ENCODE results near the gene GALR2.

Gene GALR2

DNA sequence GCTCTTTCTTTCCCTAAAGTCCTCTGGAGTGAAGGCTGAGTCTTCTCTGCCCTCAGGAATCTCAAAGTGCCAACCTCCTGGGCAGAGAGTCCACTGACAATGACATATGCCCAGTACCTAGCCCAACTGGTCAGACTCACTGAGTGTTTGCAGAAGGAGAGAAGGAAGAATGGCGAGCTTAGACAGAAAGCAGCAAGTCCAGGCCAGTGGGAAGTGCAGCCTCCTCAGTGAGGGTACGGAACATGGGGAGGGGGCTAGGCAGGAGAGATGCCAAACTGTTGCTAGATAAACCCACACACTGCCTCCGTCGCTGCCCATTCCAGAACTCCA is 28.3 kb downstream of the GALR2 start:
- no peak for DNase-seq

DNA sequence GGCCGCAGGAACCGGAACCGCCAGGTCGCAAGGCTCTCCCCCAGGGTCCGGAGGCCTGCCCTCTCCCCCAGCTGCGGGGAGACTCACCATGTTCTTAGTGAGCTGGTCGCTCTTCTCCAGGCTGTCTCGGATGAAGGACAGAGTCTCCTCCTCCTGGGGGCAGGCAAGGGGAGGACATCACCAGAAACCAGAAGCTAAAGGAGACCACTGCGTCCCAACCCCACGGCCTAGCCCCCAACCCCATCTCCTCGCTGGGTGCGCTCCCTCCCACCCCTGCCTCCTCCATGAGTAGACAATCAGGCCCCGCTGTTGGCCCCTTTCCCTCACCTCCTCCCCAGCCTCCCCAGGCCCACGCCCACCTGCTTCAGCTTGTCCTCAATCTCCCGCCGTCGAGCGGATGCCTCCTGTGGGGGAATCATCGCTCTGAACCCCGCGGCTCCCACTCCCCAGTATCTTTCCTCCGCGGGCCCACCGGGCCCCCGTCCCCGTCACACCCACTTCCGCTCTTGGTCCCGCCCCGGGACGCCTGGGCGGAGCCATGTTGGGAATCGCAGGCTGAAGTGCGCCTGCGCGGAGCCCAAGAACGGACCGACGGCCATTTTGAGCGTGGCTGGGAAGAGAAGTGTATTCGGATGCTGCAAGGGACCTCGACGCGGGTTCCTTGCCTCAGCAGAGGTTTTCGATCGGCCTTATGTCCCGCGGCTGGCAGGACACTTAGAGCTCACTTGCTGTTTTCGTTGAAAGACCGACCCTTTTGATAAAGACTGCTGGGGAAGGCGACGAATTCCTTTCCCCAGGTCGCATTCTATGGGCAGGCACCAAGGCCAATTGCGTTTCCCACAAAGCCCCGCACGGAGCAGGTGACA is 28.9 kb downstream of the GALR2 start, which contains the start of gene EXOC7:
EXOC7 (minus strand) TSS at position 514 of the 866 bp plus-strand sequence; CDS start at position 419, 95 bp downstream.
- peak; percentile 91 for DNase-seq

DNA sequence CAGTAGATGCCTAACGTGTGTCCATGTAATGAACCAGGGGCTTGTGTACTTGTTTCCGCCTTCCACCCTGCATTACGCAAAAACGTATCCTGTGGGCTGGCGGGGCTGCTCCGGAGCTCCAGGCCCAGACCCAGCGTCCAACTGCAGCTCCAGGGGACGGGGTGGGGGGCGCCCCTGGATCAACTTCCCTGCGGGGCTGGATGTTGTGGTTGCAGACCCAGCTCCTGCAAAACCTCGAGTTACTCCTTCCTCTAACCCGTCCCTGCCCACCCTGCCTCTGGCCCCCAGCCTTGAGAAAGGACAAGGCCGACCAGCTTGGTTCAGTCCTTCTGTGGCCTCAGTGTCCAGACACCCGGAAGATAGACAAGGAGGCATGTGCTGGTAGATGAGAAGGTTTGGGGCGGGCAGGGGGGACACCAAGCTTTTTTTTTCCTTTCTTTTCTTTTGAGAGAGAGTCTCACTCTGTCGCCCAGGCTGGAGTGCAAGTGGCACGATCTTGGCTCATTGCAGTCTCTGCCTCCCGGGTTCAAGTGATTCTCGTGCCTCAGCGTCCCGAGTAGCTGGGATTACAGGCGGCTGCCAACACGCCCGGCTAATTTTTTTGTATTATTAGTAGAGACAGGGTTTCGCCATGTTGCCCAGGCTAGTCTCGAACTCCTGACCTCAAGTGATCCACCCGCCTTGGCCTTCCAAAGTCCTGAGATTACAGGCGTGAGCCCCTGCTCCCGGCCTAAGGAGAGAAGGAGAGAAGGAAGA is 29.7 kb downstream of the GALR2 start:
- DNase-seq = no peak

DNA sequence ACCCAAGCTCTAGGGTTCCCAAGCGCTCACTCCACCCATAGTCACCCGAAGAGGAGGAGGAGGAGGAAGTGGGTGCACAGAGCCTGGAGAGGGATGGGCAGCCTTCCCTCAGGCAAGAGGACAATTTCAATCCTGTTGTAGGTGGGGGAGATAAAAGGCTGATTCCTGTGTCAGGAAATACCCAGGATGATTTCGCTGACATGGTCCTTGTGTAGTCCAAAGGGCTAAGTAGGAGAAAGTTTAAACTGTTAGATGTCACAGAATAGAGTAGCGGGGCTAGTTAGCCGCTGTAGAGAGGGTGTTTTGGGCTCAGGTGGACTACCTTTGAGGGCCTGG is 30.3 kb downstream of the GALR2 start:
- no peak for DNase-seq

DNA sequence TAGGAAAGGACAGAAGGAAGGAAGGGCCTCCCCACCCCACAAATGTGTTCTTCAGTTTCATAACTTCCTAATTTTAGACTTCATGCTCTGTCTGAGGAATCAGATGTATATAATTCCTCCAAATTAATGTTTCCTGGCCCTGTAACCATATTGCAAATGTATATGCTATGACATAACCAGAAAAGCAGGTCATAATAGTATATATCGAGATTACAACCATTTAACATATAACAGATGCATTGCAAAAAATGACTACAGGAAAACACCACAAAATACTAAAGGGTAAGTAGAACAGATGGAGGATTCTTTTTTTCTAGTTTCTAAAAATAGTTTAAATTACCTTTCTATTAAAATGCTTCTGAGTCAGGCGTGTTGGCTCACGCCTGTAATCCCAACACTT is 32.1 kb downstream of the GALR2 start:
- DNase-seq = no peak

DNA sequence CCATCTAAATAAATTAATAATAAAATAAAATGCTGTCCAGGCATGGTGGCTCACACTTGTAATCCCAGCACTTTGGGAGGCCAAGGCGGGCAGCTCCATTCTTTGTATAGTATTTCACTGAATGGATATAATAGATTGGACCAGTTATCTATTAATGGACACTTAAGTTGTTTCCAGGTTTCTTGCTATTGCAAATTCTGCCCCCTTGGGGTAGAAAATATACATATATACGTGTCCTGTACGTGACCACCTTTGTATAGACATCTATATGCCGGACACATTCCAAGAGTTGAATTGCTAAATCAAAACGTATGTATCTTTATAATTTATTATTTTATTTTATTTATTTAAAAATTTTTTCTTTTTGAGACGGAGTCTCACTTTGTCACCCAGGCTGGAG is 32.9 kb downstream of the GALR2 start:
- DNase-seq = no peak

DNA sequence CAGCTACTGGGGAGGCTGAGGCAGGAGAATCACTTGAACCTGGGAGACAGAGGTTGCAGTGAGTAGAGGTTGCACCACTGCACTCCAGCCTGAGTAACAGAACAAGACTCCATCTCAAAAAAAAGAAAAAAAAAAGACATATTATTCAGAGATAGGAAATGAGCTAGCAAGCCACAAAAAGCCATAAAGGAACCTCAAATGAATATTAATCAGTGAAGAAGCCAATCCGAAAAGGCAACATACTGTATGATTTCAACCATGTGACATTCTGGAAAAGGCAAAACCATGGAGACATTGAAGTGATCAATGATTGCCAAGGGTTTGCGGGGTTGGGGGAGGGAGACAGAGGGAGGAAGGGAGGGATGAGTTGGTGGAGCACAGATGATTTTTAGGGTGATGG is 37.4 kb downstream of the GALR2 start:
- no peak for DNase-seq

DNA sequence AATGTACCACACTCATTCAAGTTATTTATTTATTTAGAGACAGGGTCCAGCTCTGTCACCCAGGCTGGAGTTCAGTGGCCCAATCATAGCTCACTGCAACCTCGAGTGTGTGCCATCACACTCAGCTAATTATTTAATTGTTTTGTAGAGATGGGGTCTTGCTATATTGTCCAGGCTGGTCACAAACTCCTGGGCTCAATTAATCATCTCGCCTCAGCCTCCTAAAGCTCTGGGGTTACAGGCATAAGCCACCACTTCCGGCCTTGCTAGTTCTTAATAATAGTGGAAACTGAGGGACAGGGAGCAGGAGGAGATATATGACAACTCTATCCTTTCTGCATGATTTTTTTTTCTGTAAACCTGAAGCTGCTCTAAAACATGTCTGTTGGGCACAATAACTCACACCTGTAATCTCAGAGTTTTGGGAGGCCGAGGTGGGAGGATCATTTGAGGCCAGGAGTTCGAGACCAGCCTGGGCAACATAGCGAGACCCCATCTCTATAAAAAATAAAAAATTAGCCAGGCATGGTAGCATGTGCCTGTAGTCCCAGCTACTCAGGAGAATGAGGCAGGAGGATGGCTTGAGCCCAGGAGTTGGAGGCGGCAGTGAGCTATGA is 40.7 kb downstream of the GALR2 start:
- DNase-seq = no peak

DNA sequence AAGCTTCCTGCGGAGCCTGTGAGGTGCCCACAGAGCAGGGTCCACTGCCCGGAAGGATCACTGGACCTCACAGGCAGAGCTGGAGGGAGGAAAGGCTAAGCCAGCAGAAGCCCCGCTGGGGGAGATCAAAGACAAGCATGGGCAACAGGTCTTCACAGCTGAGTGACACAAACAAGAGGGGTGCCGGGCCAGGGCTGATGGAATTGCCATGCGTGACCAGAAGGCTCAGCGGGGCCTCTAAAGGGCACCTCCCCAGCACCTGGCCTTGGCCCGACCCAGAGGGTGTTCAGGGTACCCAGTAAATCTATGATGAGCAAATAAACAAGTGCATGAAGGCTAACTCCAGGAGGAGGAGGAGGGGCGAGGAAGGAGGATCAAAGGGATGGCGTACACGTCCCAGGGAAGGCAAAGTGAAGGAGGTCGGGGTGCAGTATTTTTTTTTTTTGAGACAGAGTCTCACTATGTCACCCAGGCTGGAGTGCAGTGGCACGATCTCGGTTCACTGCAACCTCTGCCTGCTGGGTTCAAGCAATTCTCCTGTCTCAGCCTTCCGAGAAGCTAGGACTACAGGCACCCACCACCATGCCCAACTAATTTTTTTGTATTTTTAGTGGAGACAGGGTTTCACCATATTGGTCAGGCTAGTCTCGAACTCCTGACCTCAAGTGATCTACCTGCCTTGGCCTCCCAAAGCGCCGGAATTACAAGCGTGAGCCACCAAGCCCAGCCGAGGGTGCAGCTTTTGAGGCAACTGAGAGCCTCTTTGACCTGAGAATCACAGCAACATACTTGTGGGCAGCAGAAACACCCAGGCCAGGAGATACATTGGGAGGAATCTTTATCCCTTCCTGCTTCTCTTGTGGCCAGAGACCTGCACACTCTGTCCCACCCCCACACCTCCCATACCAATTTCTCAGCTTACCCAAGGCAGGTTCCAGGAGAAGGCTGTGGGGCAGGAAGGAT is 45.1 kb downstream of the GALR2 start:
- DNase-seq = no peak

DNA sequence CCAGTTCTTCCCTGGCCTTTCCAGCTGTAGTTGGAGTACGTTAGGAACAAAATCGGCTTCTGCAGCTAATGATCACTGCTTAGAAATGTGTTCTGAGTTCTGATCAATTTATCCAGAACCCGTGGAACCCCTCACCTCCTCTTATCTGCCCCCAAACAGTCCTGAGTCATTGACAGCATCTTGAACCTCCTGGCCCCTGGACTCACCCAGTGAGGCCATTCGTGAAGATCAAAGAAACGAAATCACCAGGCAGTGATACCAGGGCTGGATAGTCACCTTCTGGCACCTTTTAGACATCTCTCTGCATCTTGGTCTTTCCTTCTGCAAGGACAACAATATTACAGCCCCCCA is 46.1 kb downstream of the GALR2 start:
- DNase-seq = no peak

DNA sequence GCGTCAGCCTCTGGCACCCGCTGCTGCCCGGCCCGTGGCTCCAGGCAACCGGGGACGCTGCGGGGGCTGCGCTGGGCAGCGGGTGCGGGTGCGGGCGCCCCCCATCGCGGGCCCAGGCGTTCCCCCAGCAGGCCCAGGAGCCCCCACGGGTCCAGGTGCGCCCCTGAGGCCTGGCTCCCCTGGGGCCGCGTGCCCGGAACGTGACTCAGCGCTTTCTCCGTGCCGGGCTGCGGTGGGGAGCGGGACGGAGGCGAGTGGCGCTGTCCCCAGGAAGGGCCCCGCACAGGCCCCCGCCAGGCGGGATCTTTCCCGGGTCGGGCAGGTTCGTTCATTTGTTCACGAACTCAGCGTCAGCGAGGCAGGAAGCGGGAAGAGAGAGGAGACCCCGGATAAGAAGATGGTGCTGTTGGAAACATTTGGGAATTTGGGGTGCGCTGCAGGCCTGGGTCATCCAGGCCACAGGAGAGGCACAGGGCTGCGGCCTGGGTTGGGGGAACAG is 47.4 kb downstream of the GALR2 start:
- DNase-seq = no peak

DNA sequence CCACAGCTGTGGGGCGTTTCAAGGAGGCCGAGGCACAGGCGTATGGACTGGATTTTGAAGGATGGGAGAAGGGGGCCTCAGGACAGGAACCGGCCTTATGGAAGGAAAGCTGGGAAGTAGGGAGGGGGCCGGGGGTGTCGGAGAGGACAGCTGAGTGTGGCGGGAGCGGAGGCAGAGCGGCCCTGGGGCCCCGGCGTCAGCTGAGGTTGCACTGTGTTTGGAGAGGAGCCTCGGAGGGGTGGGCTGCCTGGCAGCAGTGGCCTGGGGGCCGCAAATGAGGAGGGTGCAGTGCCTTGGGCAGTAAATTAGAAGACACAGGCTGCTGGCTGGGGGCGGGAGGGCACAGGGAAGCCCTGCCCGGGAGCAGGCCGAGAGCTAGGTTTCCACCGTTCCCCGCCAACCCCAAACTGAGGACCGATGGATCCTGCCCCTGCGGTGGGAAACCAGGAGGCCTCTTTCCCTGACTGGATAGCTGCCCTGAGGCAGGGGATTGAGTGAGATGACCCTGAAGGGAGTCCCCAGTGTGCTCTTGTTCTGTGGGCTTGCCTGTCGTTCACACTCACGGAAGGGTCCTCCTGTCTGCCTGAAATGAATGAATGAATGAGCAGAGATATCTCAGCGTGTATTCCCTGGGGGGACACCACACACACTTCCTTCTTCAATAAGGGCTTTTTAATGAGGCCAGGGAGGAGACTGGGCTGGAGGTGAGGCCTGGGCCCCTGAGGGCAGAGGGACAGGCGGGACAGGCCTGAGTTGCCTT is 48.0 kb downstream of the GALR2 start:
- no peak for DNase-seq

DNA sequence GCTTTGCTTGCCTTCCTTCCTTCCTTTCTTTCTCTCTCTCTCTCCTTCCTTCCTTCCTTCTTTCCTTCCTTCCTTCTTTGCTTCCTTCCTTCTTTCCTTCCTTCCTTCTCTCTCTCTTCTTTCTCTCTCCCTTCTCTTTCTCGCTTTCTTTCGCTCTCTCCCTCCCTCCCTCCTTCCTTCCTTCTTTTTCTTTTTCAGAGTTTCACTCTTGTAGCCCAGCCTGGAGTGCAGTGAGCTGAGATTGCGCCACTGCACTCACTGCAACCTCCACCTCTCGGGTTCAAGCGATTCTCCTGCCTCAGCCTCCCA is 48.6 kb downstream of the GALR2 start:
- no peak for DNase-seq

DNA sequence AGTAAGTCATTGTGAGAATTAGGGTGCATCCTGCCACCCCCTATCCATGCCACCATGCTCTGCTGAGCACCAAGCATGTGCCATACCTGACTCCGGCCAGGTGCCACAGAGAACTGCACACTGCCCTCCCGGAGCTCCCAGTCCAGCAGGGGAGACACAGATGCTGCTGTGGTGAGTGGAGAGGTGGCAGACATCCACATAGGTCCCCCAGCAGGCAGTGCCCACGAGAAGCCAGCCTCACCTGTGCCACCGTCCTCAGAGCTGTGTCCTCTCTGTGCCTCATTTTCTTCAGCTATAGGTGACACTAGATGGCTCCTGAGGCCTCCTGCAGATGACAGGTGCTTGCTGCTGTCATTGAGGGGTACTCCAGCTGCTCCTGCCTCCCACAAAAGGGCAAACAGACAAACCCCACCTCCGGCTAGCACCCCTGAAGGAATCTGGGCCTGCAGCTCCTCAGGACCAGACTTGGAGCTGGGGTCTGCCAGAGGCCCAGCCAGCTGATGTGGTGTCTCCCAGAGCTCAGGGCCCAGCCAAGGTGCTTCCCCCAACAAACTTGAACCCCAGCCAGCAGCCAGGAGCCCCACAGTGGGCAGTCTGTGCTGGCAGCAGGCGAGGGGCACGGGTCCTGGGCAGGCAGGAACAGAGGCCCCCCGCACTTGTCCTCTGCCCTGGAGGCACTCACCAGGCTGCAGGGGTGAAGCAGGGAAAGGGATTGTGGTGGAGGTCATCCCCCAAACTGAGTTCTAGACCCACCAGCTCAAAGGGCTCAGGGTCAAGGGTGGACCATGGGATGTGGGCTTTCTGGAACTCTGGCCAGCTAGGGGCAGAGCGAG is 49.4 kb downstream of the GALR2 start:
- no peak for DNase-seq

DNA sequence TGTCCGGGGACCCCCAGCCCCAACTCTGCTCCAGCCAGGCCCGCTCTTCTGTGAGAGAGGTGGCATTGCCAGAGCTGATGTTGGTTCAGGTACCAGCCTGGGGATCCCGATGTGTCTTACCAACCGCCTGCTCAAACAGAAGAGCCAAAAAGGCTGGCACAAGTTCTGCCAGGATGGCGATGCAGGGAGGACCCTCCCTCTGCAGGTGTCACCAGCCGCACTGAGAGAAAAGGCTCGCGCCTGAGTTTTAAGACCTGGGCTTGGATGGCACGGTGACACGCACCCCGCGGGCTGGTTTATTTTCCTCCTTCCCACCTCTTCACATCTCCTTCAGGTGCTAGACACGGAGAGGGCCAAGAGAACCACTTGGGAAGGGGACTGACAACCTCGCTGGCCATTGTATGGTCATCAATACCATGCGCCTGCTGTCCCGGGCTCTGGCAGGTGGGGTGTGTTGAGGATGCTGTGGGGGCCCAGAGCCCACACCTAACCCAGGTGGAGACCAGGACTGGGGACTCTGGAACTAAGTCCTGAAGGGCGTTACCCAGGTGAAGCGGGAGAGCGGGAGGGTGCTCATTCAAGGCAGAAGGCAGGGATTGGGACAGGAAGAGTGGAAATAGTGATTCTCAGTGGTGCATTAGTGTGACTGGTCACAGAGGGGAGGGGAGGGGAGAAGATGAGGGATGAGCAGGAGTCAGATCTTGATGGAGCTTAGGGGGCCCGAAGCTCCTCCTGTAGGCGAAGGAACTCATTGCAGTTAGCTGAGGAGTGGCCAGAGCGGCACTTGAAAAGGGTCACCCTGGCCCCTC is 50.2 kb downstream of the GALR2 start:
- DNase-seq = no peak

DNA sequence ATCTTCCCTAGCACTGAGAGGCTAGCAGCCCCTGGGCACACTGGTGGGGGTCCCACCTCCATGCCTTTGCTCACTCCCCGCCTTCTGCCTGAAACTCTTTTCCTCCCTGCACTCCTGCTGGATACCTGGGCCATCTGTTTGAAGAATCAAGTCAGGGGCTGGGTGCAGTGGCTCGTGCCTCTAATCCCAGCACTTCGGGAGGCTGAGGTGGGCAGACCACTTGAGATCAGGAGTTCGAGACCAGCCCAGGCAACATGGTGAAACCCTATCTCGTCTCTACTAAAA is 50.8 kb downstream of the GALR2 start:
- no peak for DNase-seq

DNA sequence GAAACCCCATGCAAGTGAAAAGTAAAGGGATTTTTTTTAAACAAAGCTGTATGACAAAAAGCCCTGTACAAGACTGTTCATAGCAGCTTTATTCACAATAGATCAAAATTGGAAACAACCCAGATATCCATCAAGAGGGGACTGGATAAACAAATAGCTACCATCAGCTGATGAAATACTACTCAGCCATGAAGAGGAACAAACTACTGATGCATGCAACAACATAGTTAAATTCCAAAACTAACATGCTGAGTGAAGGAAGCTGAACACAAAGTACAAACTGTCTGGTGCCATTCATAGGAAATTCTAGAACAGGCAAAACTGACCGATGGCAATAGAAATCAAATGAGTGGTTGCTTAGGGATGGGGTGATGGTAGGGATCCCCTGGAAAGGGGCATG is 51.3 kb downstream of the GALR2 start:
- no peak for DNase-seq

Data from NCI-H1092 (cell line).